RWPE1 (cell line): ENCODE measurements around the gene PDPN.

Source experiments
- CTCF ChIA-PET: fragments of 350-600 bp; sonication (Branson Sonifier 250); formaldehyde crosslinking; extraction: SDS; loops from one replicate; lab custom pipeline; 2021; lab: Yijun Ruan, JAX
- POLR2A ChIA-PET: fragments of 400-600 bp; formaldehyde crosslinking; extraction: SDS; loops from one replicate; lab custom pipeline; 2020; ENCODE audit warnings: antibody characterized with exemption; ENCODE audit not compliant: low non-redundant PET; lab: Yijun Ruan, JAX
- DNase-seq: peaks from one replicate; pipeline ENCODE4 v3.0.0; 2012; ENCODE audit warnings: low spot score
- H3K27ac ChIP-seq: fragments of 450-650 bp; 2 replicates; pipeline ENCODE4 v1.5.1; 2017
- TF ChIP-seq, protein P1 (sequence below): fragments of 450-650 bp; conservative IDR thresholded peaks from 2 replicates; pipeline ENCODE4 v1.5.1; 2017; ENCODE audit warnings: low read depth, mild to moderate bottlenecking

The PDPN gene, protein sequence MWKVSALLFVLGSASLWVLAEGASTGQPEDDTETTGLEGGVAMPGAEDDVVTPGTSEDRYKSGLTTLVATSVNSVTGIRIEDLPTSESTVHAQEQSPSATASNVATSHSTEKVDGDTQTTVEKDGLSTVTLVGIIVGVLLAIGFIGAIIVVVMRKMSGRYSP

DNA sequence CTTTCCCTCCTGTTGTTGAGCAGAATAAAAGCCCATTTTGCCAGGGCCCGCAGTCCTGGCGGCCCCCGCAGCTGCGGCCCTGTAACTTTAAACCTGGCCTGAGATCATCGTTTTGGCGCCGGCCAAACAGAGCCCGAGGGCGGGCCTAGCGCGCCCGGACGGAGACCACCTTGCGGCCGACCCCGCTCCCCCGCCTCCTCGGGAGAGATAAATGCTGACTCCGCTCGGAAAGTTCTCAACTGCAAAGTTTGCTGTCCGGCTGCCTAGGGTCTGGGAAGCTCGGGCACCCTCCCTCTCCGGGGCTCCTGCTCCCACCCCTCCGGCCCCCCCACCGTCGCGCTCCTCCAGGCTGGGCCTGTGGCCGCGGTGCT, at the start of gene PDPN:
PDPN (plus strand) TSS at position 238 of the 371 bp plus-strand sequence. CDS start 202 bp downstream, outside the sequence.
- DNase-seq: peak; percentile 38
- H3K27ac ChIP-seq: peak within 1 kb of the TSS; percentile 99
- TF ChIP-seq, protein P1, sequence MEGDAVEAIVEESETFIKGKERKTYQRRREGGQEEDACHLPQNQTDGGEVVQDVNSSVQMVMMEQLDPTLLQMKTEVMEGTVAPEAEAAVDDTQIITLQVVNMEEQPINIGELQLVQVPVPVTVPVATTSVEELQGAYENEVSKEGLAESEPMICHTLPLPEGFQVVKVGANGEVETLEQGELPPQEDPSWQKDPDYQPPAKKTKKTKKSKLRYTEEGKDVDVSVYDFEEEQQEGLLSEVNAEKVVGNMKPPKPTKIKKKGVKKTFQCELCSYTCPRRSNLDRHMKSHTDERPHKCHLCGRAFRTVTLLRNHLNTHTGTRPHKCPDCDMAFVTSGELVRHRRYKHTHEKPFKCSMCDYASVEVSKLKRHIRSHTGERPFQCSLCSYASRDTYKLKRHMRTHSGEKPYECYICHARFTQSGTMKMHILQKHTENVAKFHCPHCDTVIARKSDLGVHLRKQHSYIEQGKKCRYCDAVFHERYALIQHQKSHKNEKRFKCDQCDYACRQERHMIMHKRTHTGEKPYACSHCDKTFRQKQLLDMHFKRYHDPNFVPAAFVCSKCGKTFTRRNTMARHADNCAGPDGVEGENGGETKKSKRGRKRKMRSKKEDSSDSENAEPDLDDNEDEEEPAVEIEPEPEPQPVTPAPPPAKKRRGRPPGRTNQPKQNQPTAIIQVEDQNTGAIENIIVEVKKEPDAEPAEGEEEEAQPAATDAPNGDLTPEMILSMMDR: no peak
- POLR2A ChIA-PET: no interaction called here
- CTCF ChIA-PET: interaction anchor here (1.2 kb wide), 1 partner anchor 141 kb away, joined by 3 read pairs; no protein-coding TSS in a partner anchor

GRCh38 chr1:13535227-13535626, 48.4 kb upstream of the PDPN start:
- POLR2A ChIA-PET: no interaction called here
- H3K27ac ChIP-seq: no peak overlapping the region
- DNase-seq: no peak
- CTCF ChIA-PET: no interaction called here
- TF ChIP-seq, protein P1: no peak

DNA sequence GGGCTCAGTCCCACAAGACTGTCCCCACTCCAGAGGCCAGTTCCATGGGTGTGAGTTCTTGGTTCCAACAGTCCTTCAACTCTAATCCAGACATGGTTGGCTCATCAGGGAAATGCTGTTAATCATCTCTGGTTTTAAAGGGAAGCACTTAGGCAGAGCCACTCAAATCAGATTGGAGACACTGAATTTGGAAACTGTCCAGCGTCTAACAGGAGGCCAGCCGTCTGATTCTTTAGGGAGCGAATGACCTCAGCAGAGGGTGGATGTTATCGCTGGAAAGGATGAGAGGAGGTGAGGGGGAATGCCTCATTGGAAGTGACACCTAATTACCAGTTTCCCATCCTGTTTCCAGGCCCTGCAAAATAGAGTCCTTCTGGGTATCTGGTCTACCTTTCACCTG, 47.1 kb upstream of the PDPN start:
- ChIA-PET CTCF (no interaction called here), POLR2A (no interaction called here)
- DNase-seq: no peak
- TF ChIP-seq, protein P1: no peak
- no peak overlapping the region for H3K27ac ChIP-seq

DNA sequence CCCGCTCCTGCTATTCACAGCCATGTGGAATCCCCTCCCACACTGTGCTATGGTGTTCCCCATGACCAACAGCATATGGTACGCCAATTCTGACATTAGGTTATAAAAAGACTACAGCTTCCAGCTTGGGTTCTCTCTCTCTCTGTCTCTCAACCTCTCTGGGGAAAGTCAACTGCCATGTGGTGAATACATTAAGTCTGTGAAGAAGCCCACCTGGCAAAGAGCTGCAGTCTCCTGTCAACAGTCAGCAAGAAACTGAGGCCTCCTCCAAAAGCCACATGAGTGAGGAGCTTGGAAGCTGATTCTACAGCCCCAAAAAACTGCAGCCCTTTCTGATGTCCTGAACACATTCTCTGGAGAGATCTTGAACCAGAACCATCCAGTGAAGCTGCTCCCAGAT, 44.8 kb upstream of the PDPN start:
- no peak for DNase-seq
- POLR2A ChIA-PET: no interaction called here
- CTCF ChIA-PET: interaction anchor here (0.7 kb wide), 1 partner anchor 62 kb away, joined by 3 read pairs; no protein-coding TSS in a partner anchor
- H3K27ac ChIP-seq: no peak overlapping the region
- TF ChIP-seq, protein P1: no peak

DNA sequence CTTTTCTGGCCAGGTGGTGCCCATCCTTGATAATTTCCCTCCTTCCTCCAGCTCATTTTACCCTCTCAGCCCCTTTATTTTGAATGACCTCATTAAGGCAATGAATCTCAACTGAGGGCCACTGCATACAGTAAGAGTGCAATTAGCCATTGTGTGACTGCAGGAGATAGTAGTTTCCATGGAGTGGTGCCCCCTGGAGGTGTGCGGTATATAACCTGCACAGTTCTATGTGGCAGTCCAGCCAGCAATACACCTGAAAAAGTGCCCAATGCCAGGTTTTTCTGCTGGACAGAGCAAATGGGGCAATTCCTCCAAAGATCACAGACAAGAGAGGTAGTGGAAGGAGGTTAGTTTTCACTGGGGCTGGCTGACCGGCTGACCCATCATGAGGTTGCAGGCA, 43.9 kb upstream of the PDPN start:
- ChIA-PET POLR2A (no interaction called here), CTCF (interaction anchor here (0.7 kb wide), 1 partner anchor 97 kb away, joined by 3 read pairs; no protein-coding TSS in a partner anchor)
- TF ChIP-seq, protein P1: no peak
- DNase-seq: no peak
- no peak overlapping the region for H3K27ac ChIP-seq

GRCh38 chr1:13540866-13541265, 42.8 kb upstream of the PDPN start:
- H3K27ac ChIP-seq: peak overlapping the region; percentile 66
- ChIA-PET CTCF (no interaction called here), POLR2A (no interaction called here)
- TF ChIP-seq, protein P1: no peak
- no peak for DNase-seq
